ENCODE data around the gene DLGAP1.

The DLGAP1 gene

DNA sequence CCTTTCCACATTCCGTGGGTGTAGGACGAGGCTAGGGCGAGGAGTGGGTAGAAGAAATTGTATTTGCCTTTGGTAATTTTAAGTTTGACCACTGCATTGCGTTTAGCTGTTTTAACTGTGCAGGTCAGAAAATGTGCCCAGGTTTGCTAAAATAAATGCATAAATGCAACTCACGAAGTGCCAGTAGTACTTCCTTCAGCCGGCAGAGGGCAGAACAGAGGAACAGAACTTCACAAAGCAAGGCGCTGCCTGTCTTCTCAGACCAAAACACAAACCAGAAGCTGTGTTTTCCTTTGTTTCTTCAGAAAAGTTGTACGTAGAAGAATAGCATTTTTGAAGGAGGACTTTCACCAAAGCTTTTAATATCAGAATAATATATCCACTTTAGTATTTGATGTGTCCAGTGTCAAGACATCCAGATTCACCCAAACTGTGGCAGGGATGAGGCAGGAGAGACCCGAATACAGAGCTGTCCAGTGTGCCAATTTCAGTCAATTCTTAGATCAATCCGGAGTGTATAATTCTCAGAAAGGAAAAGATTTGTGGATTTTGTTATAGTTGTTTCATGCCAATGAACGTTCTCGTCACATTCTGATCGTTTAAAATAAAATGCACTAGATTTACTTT is 348.6 kb downstream of the DLGAP1 start:
- no peak overlapping the region for H3K27ac Mint-ChIP-seq
- H3K27me3 Mint-ChIP-seq = no peaks in the 10 kb centered on the region
- no peaks in the 10 kb centered on the region for H3K36me3 Mint-ChIP-seq
- no peak overlapping the region for H3K4me3 Mint-ChIP-seq
- DNase-seq = peak; percentile 75
- no peaks in the 10 kb centered on the region for H3K4me1 Mint-ChIP-seq
- H3K9me3 Mint-ChIP-seq = no peaks in the 10 kb centered on the region
- CTCF ChIA-PET = interaction anchor here (0.6 to 4.2 kb wide), 10 partner anchors 11 to 1730 kb away, joined by 3 to 73 read pairs (median 3); no protein-coding TSS in a partner anchor

DNA sequence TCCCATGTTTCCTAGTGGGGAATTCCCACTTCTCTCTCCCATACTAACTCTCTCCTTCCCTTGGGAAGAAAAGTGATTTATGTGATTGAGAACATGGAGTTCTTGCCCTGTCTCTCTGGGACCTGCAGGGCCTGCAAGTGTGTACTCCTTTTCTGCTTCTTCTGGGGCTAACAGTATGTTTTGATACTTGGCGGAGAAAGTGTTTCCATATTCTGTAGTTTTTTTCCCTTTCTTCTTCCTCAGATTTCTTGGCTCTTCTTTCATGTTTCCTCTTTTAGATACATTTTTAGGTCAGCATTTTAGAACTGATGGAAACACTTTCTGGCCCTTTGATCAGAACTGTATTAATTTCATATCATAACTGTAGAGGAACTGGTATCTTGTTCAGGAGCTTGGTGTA is 352.2 kb downstream of the DLGAP1 start:
- no peak overlapping the region for H3K27ac Mint-ChIP-seq
- H3K27me3 Mint-ChIP-seq = no peaks in the 10 kb centered on the region
- H3K4me3 Mint-ChIP-seq = no peak overlapping the region
- no peaks in the 10 kb centered on the region for H3K36me3 Mint-ChIP-seq
- DNase-seq = no peak
- H3K4me1 Mint-ChIP-seq = no peaks in the 10 kb centered on the region
- CTCF ChIA-PET = interaction anchor here (0.6 kb wide), 1 partner anchor 10 kb away, joined by 3 read pairs; no protein-coding TSS in a partner anchor
- H3K9me3 Mint-ChIP-seq = no peaks in the 10 kb centered on the region

DNA sequence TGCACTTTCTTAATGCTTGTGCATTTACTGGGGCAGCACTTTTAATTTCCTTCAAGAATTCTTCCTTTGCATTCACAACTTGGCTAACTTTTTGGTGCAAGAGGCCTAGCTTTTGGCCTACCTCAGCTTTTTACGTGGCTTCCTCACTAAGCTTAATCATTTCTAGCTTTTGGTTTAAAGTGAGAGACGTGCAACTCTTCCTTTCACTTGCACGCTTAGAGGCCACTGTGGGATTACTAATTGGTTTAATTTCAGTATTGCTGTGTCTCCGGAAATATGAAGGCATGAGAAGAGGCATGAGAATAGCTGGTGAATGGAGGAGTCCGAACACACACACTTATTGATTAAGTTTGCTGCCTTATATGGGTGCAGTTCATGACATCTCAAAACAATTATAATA is 354.1 kb downstream of the DLGAP1 start:
- no peak overlapping the region for H3K27ac Mint-ChIP-seq
- H3K4me1 Mint-ChIP-seq = no peaks in the 10 kb centered on the region
- H3K27me3 Mint-ChIP-seq = no peaks in the 10 kb centered on the region
- no peaks in the 10 kb centered on the region for H3K36me3 Mint-ChIP-seq
- H3K4me3 Mint-ChIP-seq = no peak overlapping the region
- H3K9me3 Mint-ChIP-seq = no peaks in the 10 kb centered on the region
- DNase-seq = no peak
- CTCF ChIA-PET = interaction anchor here (0.7 kb wide), 1 partner anchor 909 kb away, joined by 3 read pairs; no protein-coding TSS in a partner anchor

DNA sequence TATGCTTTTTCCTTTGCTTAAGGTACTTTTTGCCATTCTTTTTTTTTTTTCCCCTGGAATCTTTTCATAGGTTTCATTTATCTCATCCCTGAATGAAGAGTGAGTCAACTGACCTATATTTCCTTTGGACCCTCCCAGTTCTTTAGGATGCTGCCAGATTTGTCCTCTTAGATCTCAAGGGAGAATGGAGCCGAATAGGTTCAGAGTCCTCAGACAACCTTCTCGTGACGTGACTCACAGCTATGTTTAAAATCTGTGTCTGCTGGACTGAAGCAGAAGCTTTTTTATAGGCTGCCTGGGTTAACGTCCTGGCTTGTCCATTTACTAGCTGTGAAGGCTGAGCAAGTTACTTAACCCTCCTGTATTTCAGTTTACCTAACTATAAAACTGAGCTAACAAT is 358.6 kb downstream of the DLGAP1 start:
- Mint-ChIP-seq H3K4me3 (no peak overlapping the region), H3K27ac (no peak overlapping the region), H3K27me3 (no peaks in the 10 kb centered on the region), H3K36me3 (no peaks in the 10 kb centered on the region), H3K9me3 (no peaks in the 10 kb centered on the region), H3K4me1 (no peaks in the 10 kb centered on the region)
- CTCF ChIA-PET = interaction anchor here (0.7 kb wide), 1 partner anchor 397 kb away, joined by 3 read pairs; no protein-coding TSS in a partner anchor
- no peak for DNase-seq

DNA sequence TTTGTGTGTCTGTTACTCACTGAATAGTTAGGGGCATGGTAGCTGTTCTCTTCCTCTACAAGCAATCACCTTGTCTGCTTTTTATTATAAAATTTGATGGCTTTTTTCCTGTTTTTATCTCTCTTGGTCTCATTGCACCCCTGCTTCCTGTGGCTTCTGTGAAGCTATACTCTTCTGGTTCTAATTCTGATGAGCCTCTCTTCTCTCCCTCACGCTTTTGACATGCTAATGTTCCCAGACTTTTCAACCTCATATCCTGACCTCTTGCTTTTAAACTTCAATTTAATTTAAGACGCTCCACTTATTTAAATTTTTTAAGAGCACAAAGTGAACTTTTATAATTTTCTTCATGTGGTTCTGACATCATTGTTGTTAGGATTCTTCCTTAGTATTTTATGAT is 361.4 kb downstream of the DLGAP1 start:
- CTCF ChIA-PET = no interaction called here
- Mint-ChIP-seq H3K27ac (no peak overlapping the region), H3K4me1 (no peaks in the 10 kb centered on the region), H3K9me3 (no peaks in the 10 kb centered on the region), H3K36me3 (no peaks in the 10 kb centered on the region), H3K27me3 (no peaks in the 10 kb centered on the region), H3K4me3 (no peak overlapping the region)
- DNase-seq = no peak

DNA sequence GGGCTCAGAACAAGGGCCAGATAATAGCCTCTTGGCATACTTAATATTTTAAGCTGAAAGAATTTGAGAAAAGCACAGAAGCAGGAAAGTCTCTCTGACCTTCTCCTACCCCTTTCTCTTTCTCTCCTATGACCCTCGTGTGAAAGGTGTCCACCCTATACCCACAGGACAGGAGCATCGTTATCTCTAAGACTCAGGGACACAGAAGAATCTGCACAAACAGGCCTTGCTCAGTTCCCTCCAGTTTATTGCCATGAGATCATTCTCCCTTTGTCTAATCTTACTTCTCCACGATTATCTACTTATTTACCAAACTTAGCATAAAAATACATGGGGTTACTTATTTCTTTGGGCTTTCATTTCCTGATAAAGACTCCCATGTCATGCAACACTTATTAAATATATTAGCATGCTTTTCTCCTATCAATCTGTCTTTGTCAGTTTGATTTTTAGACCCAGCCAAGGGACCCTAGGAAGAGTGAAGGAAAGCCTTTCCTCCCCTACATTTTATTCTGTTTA is 370.7 kb downstream of the DLGAP1 start:
- no peaks in the 10 kb centered on the region for H3K27me3 Mint-ChIP-seq
- DNase-seq = no peak
- H3K36me3 Mint-ChIP-seq = no peaks in the 10 kb centered on the region
- no peak overlapping the region for H3K27ac Mint-ChIP-seq
- no peak overlapping the region for H3K4me3 Mint-ChIP-seq
- no peaks in the 10 kb centered on the region for H3K9me3 Mint-ChIP-seq
- H3K4me1 Mint-ChIP-seq = no peaks in the 10 kb centered on the region
- CTCF ChIA-PET = no interaction called here

DNA sequence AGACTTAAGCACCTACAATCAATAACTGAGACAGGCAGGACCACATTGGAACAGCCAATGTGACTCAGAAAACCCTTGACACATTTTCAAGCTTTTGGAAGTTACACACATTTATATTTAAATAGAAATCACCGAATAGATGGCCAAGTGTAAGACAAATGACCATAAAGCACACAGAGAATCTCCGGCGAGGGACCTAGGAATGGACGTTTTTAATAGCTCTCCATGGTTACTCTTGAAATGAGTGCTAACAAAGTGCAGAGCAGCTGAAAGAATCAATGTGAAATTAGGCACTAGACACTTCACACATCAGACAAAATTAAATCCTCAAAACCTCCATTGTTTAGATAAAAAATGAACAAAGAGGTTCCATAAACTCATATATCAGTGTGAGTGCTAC is 376.9 kb downstream of the DLGAP1 start:
- CTCF ChIA-PET = interaction anchor here (1.4 kb wide), 1 partner anchor 28 kb away, joined by 3 read pairs; no protein-coding TSS in a partner anchor
- H3K27ac Mint-ChIP-seq = no peak overlapping the region
- no peak overlapping the region for H3K4me3 Mint-ChIP-seq
- no peaks in the 10 kb centered on the region for H3K36me3 Mint-ChIP-seq
- H3K4me1 Mint-ChIP-seq = no peaks in the 10 kb centered on the region
- DNase-seq = no peak
- peaks cover 3% of the 10 kb centered on the region for H3K27me3 Mint-ChIP-seq
- H3K9me3 Mint-ChIP-seq = no peaks in the 10 kb centered on the region

DNA sequence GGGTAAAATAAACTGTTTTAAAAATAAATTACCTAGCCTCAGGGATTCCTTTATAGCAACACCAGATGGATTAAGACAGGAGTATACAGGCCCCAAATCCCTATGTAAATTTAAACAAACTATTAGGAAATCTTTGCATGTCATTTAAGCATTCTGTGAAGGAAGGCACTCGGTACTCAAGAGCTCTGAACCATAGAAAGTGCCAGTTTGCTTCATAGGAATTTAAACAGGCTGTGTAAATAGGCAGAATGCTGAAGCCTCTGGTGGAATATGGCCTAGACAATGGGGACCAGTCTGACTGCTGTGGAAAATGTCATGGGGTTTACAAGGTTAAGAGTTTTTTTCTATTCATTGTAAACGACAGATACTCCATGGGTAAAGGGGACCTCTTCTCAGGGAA is 377.4 kb downstream of the DLGAP1 start:
- H3K4me1 Mint-ChIP-seq = no peaks in the 10 kb centered on the region
- no peaks in the 10 kb centered on the region for H3K36me3 Mint-ChIP-seq
- no peak overlapping the region for H3K4me3 Mint-ChIP-seq
- H3K9me3 Mint-ChIP-seq = no peaks in the 10 kb centered on the region
- H3K27me3 Mint-ChIP-seq = peaks cover 3% of the 10 kb centered on the region
- CTCF ChIA-PET = interaction anchor here (1.4 kb wide), 1 partner anchor 29 kb away, joined by 3 read pairs; no protein-coding TSS in a partner anchor
- H3K27ac Mint-ChIP-seq = no peak overlapping the region
- no peak for DNase-seq

DNA sequence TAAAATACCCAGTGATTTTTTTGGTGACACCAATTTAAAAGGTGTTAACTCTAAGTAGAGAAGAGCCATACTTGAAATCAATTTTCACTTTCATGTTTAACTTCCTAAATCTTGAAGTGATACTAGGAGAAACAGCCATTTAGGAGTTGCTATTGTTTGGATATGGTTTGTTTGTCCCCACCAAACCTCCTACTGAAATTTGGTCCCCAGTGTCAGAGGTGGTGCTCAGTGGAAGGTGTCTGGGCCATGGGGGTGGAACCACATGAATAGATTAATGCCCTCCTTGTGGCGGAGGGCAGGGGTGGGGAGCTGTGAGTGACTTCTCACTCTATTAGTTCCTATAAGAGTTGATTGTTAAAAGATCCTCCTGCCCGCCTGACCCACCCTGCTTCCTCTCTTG is 377.9 kb downstream of the DLGAP1 start:
- no peak overlapping the region for H3K4me3 Mint-ChIP-seq
- CTCF ChIA-PET = interaction anchor here (1.4 kb wide), 1 partner anchor 29 kb away, joined by 3 read pairs; no protein-coding TSS in a partner anchor
- H3K27ac Mint-ChIP-seq = no peak overlapping the region
- no peaks in the 10 kb centered on the region for H3K36me3 Mint-ChIP-seq
- H3K27me3 Mint-ChIP-seq = peaks cover 3% of the 10 kb centered on the region
- no peak for DNase-seq
- H3K9me3 Mint-ChIP-seq = no peaks in the 10 kb centered on the region
- H3K4me1 Mint-ChIP-seq = no peaks in the 10 kb centered on the region

DNA sequence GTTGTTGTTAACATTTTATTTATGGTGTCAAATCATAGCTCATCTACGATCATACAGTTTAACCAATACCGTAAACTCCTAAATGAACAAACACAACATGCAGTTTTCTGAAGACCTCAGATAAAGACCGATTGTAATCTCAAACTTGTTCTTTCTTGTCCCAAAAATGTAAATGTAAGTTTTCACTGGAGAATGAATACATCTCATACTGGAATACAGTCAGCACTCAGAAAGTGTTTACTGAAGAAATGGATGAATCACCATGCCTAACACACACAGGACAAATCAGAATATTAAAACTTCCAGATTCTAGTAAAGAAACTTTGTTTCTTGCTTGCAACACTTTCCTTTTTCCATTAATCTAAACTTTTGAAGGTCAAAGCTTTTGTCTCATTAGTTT is 380.5 kb downstream of the DLGAP1 start:
- H3K27ac Mint-ChIP-seq = no peak overlapping the region
- CTCF ChIA-PET = no interaction called here
- H3K36me3 Mint-ChIP-seq = no peaks in the 10 kb centered on the region
- DNase-seq = no peak
- no peaks in the 10 kb centered on the region for H3K9me3 Mint-ChIP-seq
- H3K4me1 Mint-ChIP-seq = no peaks in the 10 kb centered on the region
- H3K4me3 Mint-ChIP-seq = no peak overlapping the region
- H3K27me3 Mint-ChIP-seq = peaks cover 3% of the 10 kb centered on the region

DNA sequence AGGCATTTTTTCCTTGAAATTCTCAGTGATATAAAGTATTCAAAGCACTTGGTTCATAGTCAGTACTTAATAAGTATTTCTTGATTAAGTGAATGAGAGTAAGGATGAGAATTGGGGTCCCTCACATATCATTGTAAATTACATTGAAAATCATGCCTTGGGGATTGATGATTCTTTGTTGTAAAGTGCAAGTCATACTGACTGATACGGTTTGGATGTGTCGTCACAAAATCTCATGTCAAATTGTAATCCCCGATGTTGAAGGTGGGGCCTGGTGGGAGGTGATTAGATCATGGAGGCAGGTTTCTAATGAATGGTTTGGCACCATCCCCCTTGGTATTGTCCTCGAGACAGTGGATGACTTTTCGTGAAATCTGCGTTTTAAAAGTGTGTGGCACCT is 385.9 kb downstream of the DLGAP1 start:
- DNase-seq = no peak
- Mint-ChIP-seq H3K27me3 (no peaks in the 10 kb centered on the region), H3K36me3 (no peaks in the 10 kb centered on the region), H3K27ac (no peak overlapping the region), H3K4me1 (no peaks in the 10 kb centered on the region), H3K4me3 (no peak overlapping the region), H3K9me3 (no peaks in the 10 kb centered on the region)
- CTCF ChIA-PET = interaction anchor here (2.0 kb wide), 1 partner anchor 298 kb away, joined by 16 read pairs; no protein-coding TSS in a partner anchor

DNA sequence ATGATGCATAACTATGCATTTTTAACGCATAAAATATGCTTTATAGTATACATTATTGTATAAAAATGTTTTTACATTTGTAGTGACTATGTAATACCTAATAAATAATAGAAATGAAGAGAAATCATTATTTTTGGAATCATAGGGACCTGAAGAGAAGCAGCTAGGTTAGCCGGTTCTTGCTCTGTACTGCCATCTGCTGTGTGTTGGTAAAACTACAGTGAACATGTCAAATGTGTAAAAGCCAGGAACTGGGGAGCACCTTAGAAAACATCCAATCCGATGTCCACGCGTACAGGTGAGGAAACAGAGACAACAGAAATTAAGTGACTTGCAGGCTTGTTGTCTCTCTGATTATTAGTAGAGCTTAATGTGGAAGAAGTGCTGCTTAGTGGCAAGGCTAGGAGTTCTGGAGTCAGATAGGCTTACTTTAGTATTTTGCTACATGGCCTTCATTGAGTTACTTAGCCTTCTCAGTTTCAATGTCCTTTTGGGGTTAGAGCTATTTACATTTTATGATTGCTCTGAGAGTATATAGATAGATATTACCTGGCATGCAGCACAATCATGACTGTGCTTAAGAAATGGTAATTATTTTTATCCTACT is 386.5 kb downstream of the DLGAP1 start:
- no peak overlapping the region for H3K4me3 Mint-ChIP-seq
- no peaks in the 10 kb centered on the region for H3K9me3 Mint-ChIP-seq
- no peaks in the 10 kb centered on the region for H3K27me3 Mint-ChIP-seq
- no peak overlapping the region for H3K27ac Mint-ChIP-seq
- DNase-seq = peak; percentile 53
- H3K36me3 Mint-ChIP-seq = no peaks in the 10 kb centered on the region
- CTCF ChIA-PET = interaction anchor here (2.0 kb wide), 1 partner anchor 297 kb away, joined by 16 read pairs; no protein-coding TSS in a partner anchor
- H3K4me1 Mint-ChIP-seq = no peaks in the 10 kb centered on the region

DNA sequence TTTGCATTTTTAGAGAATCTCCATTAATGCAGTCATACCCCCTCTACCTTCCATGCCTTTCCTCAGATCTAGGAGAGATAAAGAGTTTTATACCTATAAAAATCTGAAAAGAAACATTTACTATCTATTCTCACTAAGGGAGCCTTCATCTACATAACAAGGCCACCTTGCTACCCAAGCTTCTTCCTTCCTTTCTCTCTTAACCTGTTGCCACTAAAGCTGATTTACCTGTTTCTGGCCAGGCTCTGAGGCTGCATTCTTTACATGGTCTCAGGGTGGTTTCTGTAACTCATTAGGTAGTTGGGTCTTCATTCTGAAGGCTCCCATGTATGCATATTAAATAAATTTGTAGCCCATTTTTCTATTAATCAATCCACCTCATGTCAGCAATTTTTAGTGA is 391.6 kb downstream of the DLGAP1 start:
- Mint-ChIP-seq H3K4me3 (no peak overlapping the region), H3K27ac (no peak overlapping the region), H3K4me1 (no peaks in the 10 kb centered on the region), H3K27me3 (no peaks in the 10 kb centered on the region), H3K36me3 (no peaks in the 10 kb centered on the region), H3K9me3 (peaks cover 10% of the 10 kb centered on the region)
- CTCF ChIA-PET = interaction anchor here (0.6 to 1.3 kb wide), 2 partner anchors 44 to 292 kb away, joined by 3 to 5 read pairs; no protein-coding TSS in a partner anchor
- DNase-seq = no peak

DNA sequence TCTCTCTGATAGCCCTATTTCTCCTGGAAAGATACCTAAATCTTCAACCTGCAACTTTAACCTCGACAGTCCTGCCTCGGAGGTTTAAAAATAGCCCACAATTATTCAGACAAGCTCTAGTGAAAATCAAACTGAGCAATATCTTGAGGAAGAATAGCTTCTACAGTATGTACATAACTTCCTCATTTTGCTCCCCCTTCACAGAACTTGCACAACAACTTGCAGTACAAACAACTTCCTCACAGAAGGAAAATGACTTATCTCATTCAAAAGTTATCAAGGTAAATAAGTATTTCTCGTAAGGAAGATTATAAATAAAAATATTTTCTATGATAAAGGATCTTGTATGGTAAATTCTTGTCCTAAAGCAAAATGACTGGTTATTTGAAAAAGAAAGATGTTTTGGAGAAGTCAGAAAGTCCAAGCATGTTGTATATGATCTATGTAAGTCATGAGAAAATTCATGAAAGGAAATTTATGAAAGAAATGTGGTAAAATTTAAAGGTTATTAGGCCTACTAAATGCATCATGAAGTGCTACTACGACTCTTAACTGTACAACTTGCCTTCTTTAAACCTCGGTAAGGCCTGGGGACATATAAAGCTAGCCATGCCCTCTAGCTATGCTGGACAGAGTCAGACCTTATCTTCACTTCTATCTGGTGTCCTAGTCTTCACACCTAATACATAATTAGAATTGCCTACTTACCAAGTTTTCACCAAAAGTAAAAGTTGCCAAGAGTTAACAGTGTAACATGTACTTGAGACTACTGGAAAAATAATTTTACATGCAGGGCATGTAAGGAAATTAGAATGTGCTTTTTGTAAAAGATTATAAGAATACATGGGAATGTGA is 394.5 kb downstream of the DLGAP1 start:
- no peak for DNase-seq
- Mint-ChIP-seq H3K4me1 (no peaks in the 10 kb centered on the region), H3K4me3 (no peak overlapping the region), H3K27ac (no peak overlapping the region), H3K9me3 (peaks cover 10% of the 10 kb centered on the region), H3K36me3 (no peaks in the 10 kb centered on the region), H3K27me3 (no peaks in the 10 kb centered on the region)
- CTCF ChIA-PET = no interaction called here
